ENCODE results near the gene ANXA7.

GRCh38 chr10:73446926-73447325 lies 33.1 kb upstream of the ANXA7 start:
- TF ChIP-seq MYC (IDR thresholded peaks at IDR 0.05; ENCODE audit: low read depth, low read length) (no peak), CTCF (IDR thresholded peaks at IDR 0.05; ENCODE audit: low read depth, low read length) (no peak), POLR2A (IDR thresholded peaks at IDR 0.05; ENCODE audit: extremely low read depth, insufficient read length) (no peak)
